T-cell (primary cell): ENCODE data around the gene SEC11A. TPM values are rescaled to one million over a fixed set of nuclear protein-coding genes. Genes with fewer than 3 reads are reported as not detected.
A peak's percentile ranks its signal among the peaks of the same experiment; 100 is the strongest.
"Not testable (repeated sequence)": the region's sequence is repeated elsewhere in the genome, so short reads cannot be mapped to it uniquely, and the experiment has no call there.

ENCODE experiments used
- ATAC-seq, 4 experiments: fragments of 200-7000 bp in 3 of 4; fragments of 150-1000 bp in 1 of 4; cut with Tn5 transposase; replicated peaks in 1 of 4; 1 replicate in 3 of 4; 2 replicates in 1 of 4; pipeline ENCODE4 v1.10.0; 2021; ENCODE audit warnings: moderate library complexity in 3 of 4, mild to moderate bottlenecking in 2 of 4, moderate number of reproducible peaks in 1 of 4
- CTCF ChIA-PET, 2 donors: fragments of 300-600 bp; sonication (Branson Sonifier 250); formaldehyde crosslinking; loops; one replicate each; lab custom pipeline; 2022; ENCODE audit warnings: antibody characterized with exemption in 2 of 2; lab: Charles Lee
- POLR2A ChIA-PET, 2 donors: fragments of 300-600 bp; sonication (Branson Sonifier 250); formaldehyde crosslinking; loops; one replicate each; lab custom pipeline; 2022; ENCODE audit warnings: antibody characterized with exemption in 2 of 2; lab: Charles Lee
- DNase-seq, 35 experiments: peaks; one replicate each; pipeline versions ENCODE4 v3.0.0 to v3.0.0-alpha.2; 2013 to 2023
- H3K27ac ChIP-seq: one replicate; pipeline ENCODE4 v1.5.1; 2013; ENCODE audit warnings: low read length
- H3K27me3 ChIP-seq, 2 experiments: replicated peaks in 1 of 2; 1 replicate in 1 of 2; 2 replicates in 1 of 2; pipeline versions ENCODE4 v1.6.1 to v1.7.0; 2013; ENCODE audit warnings: low read length in 1 of 2, mixed read lengths in 1 of 2; ENCODE audit not compliant: control insufficient read depth in 2 of 2, insufficient read depth in 2 of 2; ENCODE audit errors: extremely low read depth in 1 of 2
- H3K36me3 ChIP-seq, 2 donors: 1 replicate in 1 of 2; 2 replicates in 1 of 2; pipeline versions ENCODE4 v1.6.1 to v1.7.0; 2013; ENCODE audit warnings: low read length in 1 of 2; ENCODE audit not compliant: control insufficient read depth in 2 of 2, insufficient read depth in 1 of 2; ENCODE audit errors: extremely low read depth in 1 of 2
- H3K4me1 ChIP-seq, 2 experiments: 1 replicate in 1 of 2; 2 replicates in 1 of 2; pipeline versions ENCODE4 v1.6.1 to v1.7.0; 2013; ENCODE audit warnings: low read length in 2 of 2, mixed read lengths in 1 of 2; ENCODE audit not compliant: insufficient read depth in 2 of 2, control insufficient read depth in 1 of 2; ENCODE audit errors: extremely low read depth in 1 of 2
- H3K4me3 ChIP-seq, 2 donors: 1 replicate in 1 of 2; 2 replicates in 1 of 2; pipeline versions ENCODE4 v1.5.1 to v1.7.0; 2013; ENCODE audit warnings: mild to moderate bottlenecking in 2 of 2, low read length in 1 of 2, moderate library complexity in 1 of 2; ENCODE audit not compliant: control insufficient read depth in 1 of 2; ENCODE audit errors: extremely low read depth in 1 of 2
- H3K9me3 ChIP-seq: 2 replicates; pipeline ENCODE4 v1.7.0; 2013
- H3K27ac Mint-ChIP-seq, 2 donors: one replicate each; pipeline ENCODE4 v1.8.0; 2020 to 2021; ENCODE audit warnings: mild to moderate bottlenecking in 2 of 2, mixed read lengths in 2 of 2
- H3K27me3 Mint-ChIP-seq, 2 donors: one replicate each; pipeline ENCODE4 v1.8.0; 2021 to 2022; ENCODE audit warnings: mixed read lengths in 2 of 2
- H3K36me3 Mint-ChIP-seq: one replicate; pipeline ENCODE4 v1.8.0; 2021; ENCODE audit warnings: mixed read lengths
- H3K4me1 Mint-ChIP-seq, 3 donors: one replicate each; pipeline ENCODE4 v1.8.0; 2020 to 2022; ENCODE audit warnings: mixed read lengths in 3 of 3, mild to moderate bottlenecking in 1 of 3
- H3K4me3 Mint-ChIP-seq, 3 donors: one replicate each; pipeline ENCODE4 v1.8.0; 2020 to 2022; ENCODE audit warnings: mild to moderate bottlenecking in 3 of 3, mixed read lengths in 3 of 3, moderate library complexity in 3 of 3
- H3K9me3 Mint-ChIP-seq, 3 donors: one replicate each; pipeline ENCODE4 v1.8.0; 2020 to 2022; ENCODE audit warnings: mixed read lengths in 3 of 3
- WGBS: methylation state at CpG from one replicate; pipeline ENCODE4 v1.1.5; 2013; ENCODE audit warnings: missing lambda C conversion rate; ENCODE audit not compliant: insufficient coverage; 5-methylcytosine and 5-hydroxymethylcytosine counted together
- total RNA-seq, 35 experiments: library from RNA in 6 of 35; stranded (reverse) in 6 of 35; fragments of 120-200 nt in 1 of 35; gene quantifications; one replicate each; pipeline versions ENCODE4 v1.2.1 to v1.2.4 and lab custom pipeline; 2013 to 2026

The SEC11A gene
- total RNA-seq, 5 donors from 2014 or later (not counting 1 experiment from before 2014, with no cell fraction given), result 52.3 to 68.9 (median 66.5) TPM

DNA sequence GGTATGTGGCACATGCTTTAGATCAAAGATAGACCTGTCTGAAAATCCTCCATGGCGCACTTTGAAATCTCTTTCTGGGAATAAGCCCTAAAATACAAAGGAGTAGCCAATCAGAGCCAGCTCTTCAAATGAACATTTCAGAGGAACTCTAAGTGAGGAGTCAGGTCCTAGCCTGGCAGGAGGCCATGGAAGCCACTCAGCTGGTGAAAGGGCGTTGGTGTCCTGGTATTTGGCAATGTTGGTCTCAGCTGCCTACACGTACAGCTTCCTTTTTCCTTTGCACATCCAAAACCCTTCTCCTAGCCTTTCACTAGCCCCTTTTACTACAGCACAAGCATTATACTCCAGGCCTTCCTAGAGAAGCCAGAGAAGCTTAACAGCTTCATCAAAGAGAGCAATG lies 67.4 kb downstream of the SEC11A start:
- H3K36me3 Mint-ChIP-seq, result peaks cover 38% of the 10 kb centered on the region
- CTCF ChIA-PET, result interaction anchor here in 1 of 2 donors (1.2 kb wide), 1 partner anchor 60 kb away, joined by 3 read pairs; no protein-coding TSS in a partner anchor
- H3K36me3 ChIP-seq, result peaks cover 18 to 79% of the 10 kb centered on the region in 2 donors
- no peaks in the 10 kb centered on the region for H3K27me3 ChIP-seq
- H3K4me1 Mint-ChIP-seq, result peaks cover 19 to 36% (median 24%) of the 10 kb centered on the region in 3 donors
- ATAC-seq (no peak), DNase-seq (no peak)
- no peaks in the 10 kb centered on the region for H3K9me3 ChIP-seq
- H3K4me1 ChIP-seq, result peaks cover 3 to 9% of the 10 kb centered on the region in 2 experiments
- POLR2A ChIA-PET, result no interaction called here
- H3K4me3 Mint-ChIP-seq, result no peak overlapping the region
- peak overlapping the region; percentile 28 to 65 for H3K27ac Mint-ChIP-seq
- WGBS, result 100% methylated on average over 1 of the region's 3 CpGs
- H3K4me3 ChIP-seq, result no peak overlapping the region
- peak overlapping the region; percentile 21 for H3K27ac ChIP-seq
- no peaks in the 10 kb centered on the region for H3K9me3 Mint-ChIP-seq
- no peaks in the 10 kb centered on the region for H3K27me3 Mint-ChIP-seq

DNA sequence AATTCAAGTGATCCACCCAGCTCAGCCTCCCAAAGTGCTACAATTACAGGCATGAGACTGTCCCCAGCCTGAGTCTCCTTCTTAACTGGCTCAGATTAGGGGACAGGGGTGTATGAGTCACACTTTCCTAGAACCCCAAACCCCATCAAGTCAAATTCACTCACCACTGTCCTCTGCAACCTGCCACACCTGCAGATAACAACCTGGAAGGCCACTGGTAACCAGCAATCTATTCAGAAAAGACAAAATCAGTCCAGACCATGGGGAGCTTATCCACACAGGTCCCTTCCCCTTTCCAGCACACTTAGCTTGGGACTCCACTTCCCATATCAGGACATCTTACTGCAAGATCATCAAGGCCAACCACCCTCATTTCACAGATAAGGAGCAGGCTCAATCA lies 68.2 kb downstream of the SEC11A start:
- Mint-ChIP-seq H3K4me1 (peaks cover 14 to 30% (median 18%) of the 10 kb centered on the region in 3 donors), H3K4me3 (no peak overlapping the region), H3K27ac (peak overlapping the region; percentile 63 to 76), H3K9me3 (no peaks in the 10 kb centered on the region), H3K27me3 (no peaks in the 10 kb centered on the region), H3K36me3 (peaks cover 46% of the 10 kb centered on the region)
- Histone ChIP-seq H3K9me3 (no peaks in the 10 kb centered on the region), H3K27ac (no peak overlapping the region), H3K36me3 (peaks cover 18 to 86% of the 10 kb centered on the region in 2 donors), H3K4me3 (no peak overlapping the region), H3K4me1 (peaks cover 0 to 1% of the 10 kb centered on the region in 2 experiments), H3K27me3 (no peaks in the 10 kb centered on the region)
- ChIA-PET CTCF (no interaction called here), POLR2A (no interaction called here)
- ATAC-seq, result no peak
- no peak for DNase-seq

DNA sequence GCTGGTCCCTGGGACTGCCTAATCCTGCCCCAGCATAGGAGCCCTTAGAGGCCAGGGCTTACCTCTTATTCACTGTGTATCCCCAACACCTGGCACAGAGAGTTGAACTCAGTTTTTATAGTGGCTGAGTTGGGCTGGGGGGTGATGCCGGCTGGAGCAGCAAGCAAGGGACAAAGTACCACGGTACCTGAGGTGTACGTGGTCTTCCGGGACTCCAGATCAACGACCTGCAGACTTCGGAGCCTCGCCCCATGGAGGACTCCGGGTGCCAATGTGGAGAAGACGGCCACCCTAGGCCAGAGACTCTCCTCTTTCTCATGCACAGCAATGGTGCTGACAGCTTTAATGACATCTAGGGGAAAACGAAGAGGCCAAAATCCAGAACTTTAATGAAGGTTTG lies 69.9 kb downstream of the SEC11A start:
- H3K27me3 Mint-ChIP-seq, result no peaks in the 10 kb centered on the region
- DNase-seq (no peak), ATAC-seq (peak in 1 of 4 experiments; percentile 33)
- H3K4me3 ChIP-seq, result no peak overlapping the region
- ChIA-PET CTCF (no interaction called here), POLR2A (no interaction called here)
- no peaks in the 10 kb centered on the region for H3K4me1 ChIP-seq
- H3K36me3 Mint-ChIP-seq, result peaks cover 39% of the 10 kb centered on the region
- no peaks in the 10 kb centered on the region for H3K27me3 ChIP-seq
- no peak overlapping the region for H3K4me3 Mint-ChIP-seq
- peaks cover 3 to 14% (median 9%) of the 10 kb centered on the region in 3 donors for H3K4me1 Mint-ChIP-seq
- peaks cover 20 to 84% of the 10 kb centered on the region in 2 donors for H3K36me3 ChIP-seq
- no peaks in the 10 kb centered on the region for H3K9me3 ChIP-seq
- no peak overlapping the region for H3K27ac Mint-ChIP-seq
- 98% methylated on average over 6 of the region's 10 CpGs for WGBS
- no peaks in the 10 kb centered on the region for H3K9me3 Mint-ChIP-seq
- H3K27ac ChIP-seq, result no peak overlapping the region

DNA sequence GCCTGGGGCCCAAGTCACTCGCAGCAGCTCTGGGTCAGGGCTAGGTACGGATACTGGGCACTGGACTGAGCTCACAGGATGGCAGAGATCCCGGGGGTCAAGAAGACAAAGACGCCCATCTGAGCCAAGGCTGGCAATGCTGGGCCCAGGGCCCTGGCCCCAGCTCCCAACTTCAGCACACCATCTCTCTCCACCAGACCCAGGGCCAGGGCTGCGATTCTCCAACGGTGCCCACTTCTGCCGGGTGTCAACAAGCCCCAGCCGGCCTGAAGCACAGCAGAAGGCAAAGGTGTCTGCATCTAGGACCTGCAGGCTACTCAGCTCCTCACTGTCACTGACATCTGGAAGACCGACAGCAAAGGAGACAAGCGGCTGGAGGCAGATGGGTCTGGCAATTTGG lies 70.4 kb downstream of the SEC11A start:
- 99% methylated on average over 8 of the region's 10 CpGs for WGBS
- Mint-ChIP-seq H3K27me3 (no peaks in the 10 kb centered on the region), H3K36me3 (peaks cover 42% of the 10 kb centered on the region), H3K4me3 (no peak overlapping the region), H3K27ac (no peak overlapping the region), H3K9me3 (no peaks in the 10 kb centered on the region), H3K4me1 (peaks cover 3 to 14% (median 11%) of the 10 kb centered on the region in 3 donors)
- ATAC-seq, result no peak
- no peak for DNase-seq
- Histone ChIP-seq H3K9me3 (no peaks in the 10 kb centered on the region), H3K4me3 (no peak overlapping the region), H3K27ac (no peak overlapping the region), H3K27me3 (no peaks in the 10 kb centered on the region), H3K4me1 (no peaks in the 10 kb centered on the region), H3K36me3 (peaks cover 16 to 80% of the 10 kb centered on the region in 2 donors)
- CTCF ChIA-PET, result interaction anchor here (0.6 to 0.7 kb wide), 2 partner anchors 11 to 59 kb away, joined by 4 to 10 read pairs; no protein-coding TSS in a partner anchor
- POLR2A ChIA-PET, result interaction anchor here in 1 of 2 donors (0.6 kb wide), 1 partner anchor 10 kb away, joined by 4 read pairs; no protein-coding TSS in a partner anchor

DNA sequence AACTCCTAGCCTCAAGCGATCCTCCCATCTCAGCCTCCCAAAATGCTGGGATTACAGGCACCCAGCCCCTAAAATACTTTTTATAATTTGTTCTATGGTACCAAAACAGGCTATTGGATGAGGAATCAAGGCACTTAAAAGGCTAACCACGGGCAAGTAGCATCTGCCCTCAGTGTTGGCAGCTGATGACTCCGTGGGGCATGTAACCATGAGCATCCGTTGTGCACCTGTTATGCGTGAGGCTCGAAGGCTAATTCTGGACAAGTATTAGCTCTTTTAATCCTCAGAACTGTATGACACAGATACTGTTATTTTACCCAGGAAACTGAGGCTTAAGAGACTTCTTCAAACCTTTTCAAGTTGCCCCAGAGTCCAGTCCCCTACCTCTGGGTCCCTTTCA lies 72.1 kb downstream of the SEC11A start:
- no peak overlapping the region for H3K27ac Mint-ChIP-seq
- H3K4me1 Mint-ChIP-seq, result peaks cover 0 to 9% (median 8%) of the 10 kb centered on the region in 3 donors
- POLR2A ChIA-PET, result interaction anchor here in 1 of 2 donors (0.7 kb wide), 1 partner anchor 131 kb away, joined by 7 read pairs; no protein-coding TSS in a partner anchor
- Histone ChIP-seq H3K27me3 (no peaks in the 10 kb centered on the region), H3K4me3 (no peak overlapping the region), H3K9me3 (no peaks in the 10 kb centered on the region), H3K4me1 (no peaks in the 10 kb centered on the region), H3K36me3 (peaks cover 24 to 84% of the 10 kb centered on the region in 2 donors), H3K27ac (no peak overlapping the region)
- no peaks in the 10 kb centered on the region for H3K9me3 Mint-ChIP-seq
- H3K4me3 Mint-ChIP-seq, result no peak overlapping the region
- H3K36me3 Mint-ChIP-seq, result peaks cover 50% of the 10 kb centered on the region
- no peak for ATAC-seq
- CTCF ChIA-PET, result interaction anchor here in 1 of 2 donors (0.7 kb wide), 1 partner anchor 399 kb away, joined by 3 read pairs; no protein-coding TSS in a partner anchor
- DNase-seq, result no peak
- 88% methylated on average over 5 of the region's 6 CpGs for WGBS
- no peaks in the 10 kb centered on the region for H3K27me3 Mint-ChIP-seq

DNA sequence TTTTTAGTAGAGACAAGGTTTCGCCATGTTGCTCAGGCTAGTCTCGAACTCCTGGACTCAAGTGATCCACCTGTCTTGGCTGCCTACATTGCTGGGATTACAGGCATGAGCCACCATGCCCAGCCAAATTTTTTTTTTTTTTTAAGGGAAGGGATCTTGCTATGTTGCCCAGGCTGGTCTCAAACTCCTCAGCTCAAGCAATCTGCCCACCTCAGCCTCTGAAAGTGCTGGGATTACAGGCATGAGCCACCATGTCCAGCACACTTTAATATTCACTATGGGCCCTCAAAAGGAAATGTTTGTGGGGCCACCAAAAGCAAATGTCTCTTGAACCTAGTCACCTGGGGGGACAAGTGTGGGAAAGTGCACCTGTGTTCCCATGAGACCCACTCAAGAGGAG lies 73.3 kb downstream of the SEC11A start:
- H3K9me3 Mint-ChIP-seq, H3K9me3 ChIP-seq, ATAC-seq, H3K4me1 ChIP-seq, POLR2A ChIA-PET, DNase-seq, H3K4me3 Mint-ChIP-seq, H3K27me3 ChIP-seq, H3K27ac ChIP-seq, CTCF ChIA-PET, H3K27me3 Mint-ChIP-seq, H3K4me3 ChIP-seq, H3K4me1 Mint-ChIP-seq: not testable (repeated sequence)
- Mint-ChIP-seq H3K36me3 (peaks cover 44% of the 10 kb centered on the region), H3K27ac (peak overlapping the region in 1 of 2 donors; percentile 11)
- peaks cover 24 to 81% of the 10 kb centered on the region in 2 donors for H3K36me3 ChIP-seq
- 0% methylated on average over 1 of the region's 2 CpGs for WGBS
